Measurements from ENCODE around the gene GATA2. TPM values are rescaled to one million over a fixed set of nuclear protein-coding genes. Genes with fewer than 3 reads are reported as not detected.
A peak's percentile ranks its signal among the peaks of the same experiment; 100 is the strongest.

Gene GATA2
- total RNA-seq, 1 experiment from 2014 or later, result 1.6 TPM

DNA sequence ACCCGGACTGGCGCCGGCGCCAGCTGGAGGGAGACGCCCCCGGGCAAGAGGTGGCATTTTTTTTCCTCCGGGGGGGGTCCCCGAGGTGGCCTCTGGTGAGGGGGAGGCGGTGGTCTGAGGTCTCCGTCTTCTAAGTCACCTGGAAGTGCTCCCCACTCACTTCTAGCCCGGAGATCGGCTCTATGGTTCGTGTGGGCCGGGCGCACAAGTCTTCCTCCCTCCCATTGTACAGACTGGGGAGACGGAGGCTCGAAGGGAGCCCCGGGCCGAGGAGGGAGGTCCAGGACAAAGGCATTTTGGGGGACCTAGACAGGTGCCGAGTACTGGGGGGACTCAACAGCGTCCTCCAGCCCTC lies 4.4 kb downstream of the GATA2 start:
- no peak for DNase-seq (ENCODE audit: low read depth)

DNA sequence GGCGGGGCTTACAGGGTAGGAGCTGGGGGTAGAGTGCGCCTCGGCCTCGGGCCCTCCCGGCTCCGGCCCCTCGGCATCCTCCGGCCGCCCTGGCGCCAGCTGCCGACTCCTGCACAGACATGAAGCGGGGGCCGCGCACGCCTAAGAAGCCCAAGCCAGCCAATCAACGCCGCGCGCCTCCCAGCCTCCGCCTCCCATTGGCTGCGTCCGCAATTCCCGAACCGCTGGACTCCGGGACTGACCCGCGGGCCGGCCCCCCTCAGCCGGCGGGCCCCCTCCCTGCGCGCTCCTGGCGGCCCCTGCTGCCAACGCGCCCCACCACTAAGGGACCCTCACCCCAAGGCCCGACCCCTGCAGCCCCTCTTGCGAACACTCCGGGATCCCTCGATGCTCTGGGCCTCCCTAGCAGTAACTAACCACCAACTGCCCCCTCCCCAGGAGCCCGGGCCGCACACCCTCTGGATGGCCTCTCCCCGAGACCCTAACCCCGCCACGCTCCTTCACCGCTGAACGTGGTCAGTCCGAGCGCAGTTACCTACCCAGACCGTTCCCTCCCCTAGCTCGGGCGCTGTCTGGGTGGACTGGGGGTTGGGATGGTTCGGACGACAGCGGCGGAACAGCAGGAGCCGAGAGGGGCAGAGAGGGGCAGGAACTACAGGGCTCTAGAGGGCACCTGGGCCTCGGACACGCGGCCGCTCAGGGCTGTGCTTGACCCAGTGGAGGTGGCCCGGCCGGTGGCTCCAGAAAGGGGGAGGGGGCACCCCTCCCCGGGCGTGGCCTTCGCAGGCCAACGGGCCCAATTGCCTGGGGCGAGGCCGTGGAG lies 5.0 kb downstream of the GATA2 start:
- DNase-seq (ENCODE audit: low read depth), result peak; percentile 82

DNA sequence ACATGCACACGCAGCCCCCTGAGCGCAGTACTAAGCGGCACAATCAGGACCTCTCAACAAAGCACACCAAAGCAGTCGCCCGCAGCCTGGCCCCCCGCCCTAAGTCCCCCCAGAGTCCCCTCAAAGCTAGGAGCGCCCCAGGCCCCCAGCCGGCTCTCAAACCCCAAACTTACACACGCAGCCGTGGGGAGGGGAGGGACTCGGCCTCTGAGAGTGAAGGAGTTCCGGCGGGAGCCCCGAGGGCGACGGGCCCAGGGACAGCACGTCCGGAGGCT lies 5.5 kb downstream of the GATA2 start:
- no peak for DNase-seq (ENCODE audit: low read depth)

DNA sequence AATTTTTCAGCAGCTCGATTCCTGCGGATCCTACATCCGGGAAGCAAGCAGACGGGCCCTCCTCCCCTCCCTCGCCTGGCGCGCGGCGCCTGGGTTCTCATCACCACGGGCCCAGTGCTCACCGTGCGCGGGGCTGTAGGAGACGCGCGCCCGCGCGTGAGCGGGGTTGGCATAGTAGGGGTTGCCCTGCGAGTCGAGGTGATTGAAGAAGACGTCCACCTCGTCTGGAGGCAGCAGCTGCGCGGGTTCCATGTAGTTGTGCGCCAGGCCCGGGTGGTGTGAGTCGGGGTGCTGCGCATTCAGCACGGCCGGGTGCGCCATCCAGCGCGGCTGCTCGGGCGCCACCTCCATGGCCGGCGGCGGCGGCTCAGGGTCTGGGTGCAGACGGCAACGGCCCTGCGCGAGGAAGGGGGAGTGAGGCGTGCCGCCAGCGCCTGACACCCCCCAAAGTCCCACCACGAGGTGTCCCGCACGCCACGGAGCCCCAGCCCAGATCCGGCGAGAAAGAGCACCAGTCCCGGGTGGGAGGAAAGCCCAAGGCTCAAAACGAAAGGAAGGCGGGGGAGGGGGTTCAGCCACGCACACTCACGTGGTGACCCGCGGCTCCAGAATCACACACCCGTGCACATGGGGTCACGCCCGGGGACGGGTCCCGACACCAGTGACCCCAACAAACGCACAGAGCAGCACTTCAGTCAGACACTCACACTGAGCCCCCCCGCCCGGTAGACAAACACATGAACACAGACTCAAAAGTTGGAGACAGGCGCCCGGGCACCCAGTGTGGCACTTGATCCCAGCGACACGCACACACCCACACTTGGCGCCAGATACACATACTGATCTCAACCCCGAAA lies 6.1 kb downstream of the GATA2 start:
- no peak for DNase-seq (ENCODE audit: low read depth)

DNA sequence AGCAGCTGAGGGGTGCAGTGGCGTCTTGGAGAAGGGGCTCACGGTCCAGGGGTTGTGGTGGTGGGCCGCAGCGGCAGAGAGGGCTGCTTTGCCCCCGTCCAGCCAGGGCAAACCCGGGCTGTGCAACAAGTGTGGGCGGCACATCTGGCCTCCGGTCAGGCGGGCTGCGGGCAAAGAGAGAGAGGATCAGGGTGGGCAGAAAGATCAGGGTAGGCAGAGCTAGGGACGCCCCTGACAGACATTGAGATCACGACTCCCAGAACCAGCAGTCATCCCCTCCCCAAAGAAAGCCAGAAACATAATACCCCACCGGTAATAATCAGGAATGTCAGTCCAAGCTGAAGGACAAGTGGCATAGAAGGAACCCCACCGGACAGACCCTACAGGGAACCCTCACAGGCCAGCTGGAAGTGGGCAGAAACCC lies 6.8 kb downstream of the GATA2 start:
- no peak for DNase-seq (ENCODE audit: low read depth)

DNA sequence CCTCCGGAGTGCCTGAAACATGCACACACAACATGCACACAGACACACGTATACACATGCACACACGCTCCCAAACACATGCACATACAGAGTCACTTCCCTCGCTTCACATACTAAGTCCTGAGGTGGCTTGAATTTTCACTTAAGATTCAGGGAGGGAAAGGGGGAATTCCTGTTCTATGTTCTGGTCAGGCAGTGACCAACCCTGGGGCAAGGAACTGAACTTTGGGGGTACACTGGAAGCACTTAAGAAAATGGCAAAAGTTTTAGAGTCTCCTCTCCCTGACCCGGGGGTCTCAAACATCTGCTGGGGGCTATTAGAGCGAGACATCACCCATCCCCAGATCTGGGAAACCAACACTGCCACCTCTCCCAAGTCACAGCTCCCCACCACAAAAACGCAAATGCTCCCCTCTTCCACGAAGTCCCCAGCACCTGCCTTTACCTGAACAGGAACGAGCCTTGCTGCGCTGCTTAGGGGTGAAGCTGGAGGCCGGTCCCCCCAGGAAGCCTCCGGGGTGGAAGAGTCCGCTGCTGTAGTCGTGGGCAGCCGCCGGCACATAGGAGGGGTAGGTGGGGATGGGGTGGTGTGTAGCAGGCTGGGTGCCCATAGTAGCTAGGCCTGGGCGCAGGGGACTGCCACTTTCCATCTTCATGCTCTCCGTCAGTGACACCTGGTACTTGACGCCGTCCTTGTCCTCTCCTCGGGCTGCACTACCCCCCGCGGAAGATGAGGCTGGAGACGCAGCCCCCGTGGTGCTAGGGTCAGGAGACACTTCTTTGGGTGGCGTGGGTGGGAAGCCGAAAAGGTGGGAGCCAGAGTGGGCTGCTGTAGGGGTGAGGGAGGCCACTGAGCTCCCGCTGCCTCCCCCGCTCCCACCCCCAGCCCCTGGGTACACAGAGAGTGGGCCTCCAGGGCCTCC lies 7.5 kb downstream of the GATA2 start:
- DNase-seq (ENCODE audit: low read depth), result no peak

DNA sequence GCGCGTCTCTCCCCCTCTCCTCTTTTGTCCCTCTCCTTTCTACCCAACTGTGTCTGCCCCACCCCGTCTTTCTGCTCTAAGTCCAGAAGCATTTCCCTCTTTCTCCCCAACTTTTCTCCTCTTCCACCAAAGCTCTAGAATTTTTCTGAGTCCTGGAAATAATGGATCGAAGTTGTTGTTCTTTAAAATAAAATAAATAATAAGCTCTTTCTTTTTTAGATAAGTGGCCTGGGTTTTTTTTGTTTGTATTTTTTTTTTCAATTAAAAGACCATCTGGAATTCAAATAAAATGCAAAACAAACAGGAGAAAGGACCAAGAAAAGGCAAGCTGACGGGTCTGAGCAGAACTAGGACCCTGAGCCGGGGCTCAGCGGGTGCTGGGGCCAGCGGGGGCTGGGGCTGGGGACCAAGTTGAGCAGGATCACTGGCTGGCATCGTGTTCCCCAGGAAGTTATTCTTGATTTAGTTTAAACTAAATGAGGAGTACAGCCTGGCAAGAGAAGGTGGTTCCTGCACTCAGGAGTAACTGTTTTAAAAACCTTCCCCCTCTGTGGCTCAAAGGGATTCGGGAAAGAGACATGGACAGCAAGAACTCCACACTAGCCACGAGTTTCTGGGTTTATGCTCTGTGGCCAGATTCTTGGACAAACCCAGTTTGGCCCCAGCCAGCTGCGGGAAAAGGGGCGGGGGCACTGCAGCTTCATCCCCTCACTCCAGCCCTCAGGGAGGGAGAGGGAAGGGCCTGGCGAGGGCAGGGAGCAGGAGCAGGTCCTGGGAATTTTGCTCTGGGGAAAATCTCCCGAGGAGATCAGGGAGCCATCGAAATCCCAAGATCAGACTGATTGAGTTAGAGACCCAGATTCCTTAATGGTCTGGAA lies 8.4 kb downstream of the GATA2 start:
- DNase-seq (ENCODE audit: low read depth), result no peak

DNA sequence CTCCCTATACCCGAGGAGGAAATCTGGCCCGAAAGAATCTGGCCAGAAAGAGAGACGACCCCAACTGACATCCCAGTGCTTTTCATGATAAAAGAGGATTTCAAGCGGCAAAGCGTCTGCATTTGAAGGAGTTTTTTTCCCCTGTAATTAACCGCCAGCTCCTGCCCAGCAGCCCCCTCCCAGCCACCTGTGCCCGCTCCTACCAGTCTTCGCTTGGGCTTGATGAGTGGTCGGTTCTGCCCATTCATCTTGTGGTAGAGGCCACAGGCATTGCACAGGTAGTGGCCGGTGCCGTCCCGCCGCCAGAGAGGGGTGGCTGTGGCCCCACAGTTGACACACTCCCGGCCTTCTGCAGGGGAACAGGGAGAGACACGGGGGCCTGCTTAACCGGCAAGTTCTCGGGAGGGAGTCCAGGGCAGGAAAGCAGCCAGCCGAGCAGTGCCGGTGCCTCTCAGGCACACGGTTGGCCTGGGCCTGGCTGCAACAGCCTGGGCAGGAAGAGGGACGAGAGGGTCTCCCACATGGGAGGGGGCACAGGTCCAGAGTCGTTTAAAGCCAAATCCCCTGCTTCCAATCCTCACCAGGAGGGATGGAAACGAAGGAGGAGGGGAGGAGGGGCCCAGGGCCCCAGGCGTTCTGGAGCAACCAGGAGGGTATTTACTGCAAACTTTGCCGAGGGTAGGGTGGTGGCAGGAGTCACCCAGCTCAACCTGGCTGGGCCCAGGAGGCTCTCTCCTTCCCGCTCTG lies 9.2 kb downstream of the GATA2 start:
- no peak for DNase-seq (ENCODE audit: low read depth)

DNA sequence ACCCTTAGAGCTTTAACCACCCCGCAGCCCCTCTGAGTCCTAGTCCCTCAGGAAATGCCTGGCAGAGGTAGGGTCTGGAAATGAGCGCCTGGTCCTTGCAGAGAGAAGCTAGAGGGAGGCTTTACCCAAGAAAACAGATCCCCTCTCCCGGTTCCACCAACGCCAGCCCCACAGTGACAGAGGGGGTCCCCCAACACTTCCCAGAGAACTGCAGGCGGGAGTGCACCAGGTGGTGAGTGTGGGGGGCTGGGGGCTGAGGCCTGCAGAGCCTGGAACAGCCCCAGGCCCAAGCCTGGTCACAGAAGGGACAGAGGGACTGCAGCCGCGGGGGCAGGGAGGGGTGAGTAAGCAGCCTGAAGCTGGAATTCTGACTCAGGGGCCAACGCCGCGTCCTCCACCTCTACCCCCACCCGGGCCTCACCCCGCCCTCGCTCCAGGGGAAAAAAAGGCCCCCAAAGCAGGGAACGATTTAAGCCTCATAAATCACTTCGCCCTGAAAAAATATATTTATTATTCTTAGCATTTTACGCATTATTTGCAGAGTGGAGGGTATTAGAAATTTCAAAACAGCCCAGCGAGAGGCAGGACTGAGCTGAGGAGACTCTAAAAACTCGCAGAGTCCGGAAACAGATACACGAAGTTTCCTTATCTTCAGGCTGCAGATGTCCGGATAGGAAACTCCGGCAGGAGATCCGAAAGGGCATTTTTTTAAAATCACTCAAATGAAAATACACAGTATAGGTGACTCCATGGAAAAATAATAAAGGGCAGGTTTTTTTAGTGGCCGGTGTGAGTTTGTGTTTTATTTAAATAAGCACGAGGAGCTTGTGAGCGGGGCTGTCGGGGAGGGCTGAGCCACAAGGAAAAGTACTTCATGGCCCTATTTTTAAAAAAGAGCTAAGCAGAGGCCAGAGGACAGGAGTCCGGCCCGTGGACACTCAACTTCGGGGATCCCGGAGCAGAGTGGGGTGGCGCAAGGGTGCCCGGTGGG lies 10.0 kb downstream of the GATA2 start:
- DNase-seq (ENCODE audit: low read depth), result peak; percentile 37

DNA sequence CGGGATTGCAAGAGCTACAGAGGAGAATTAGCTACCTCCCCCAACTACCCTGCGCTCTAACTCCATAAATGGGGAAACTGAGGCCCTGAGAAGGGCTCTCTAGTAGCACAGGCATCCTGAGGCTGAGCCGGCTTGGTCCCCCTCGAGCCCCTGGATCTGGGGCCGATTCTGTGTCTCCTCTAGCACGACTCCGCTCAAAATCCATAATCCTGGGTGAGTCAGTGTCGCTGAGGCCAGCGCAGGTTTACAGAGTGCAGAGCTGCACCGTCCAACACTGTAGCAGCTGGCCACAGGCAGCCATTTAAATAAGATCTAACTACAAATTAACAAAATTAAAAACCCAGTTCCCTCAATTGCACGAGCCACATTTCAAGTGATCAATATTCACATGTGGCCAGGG lies 10.8 kb downstream of the GATA2 start:
- DNase-seq (ENCODE audit: low read depth), result no peak

DNA sequence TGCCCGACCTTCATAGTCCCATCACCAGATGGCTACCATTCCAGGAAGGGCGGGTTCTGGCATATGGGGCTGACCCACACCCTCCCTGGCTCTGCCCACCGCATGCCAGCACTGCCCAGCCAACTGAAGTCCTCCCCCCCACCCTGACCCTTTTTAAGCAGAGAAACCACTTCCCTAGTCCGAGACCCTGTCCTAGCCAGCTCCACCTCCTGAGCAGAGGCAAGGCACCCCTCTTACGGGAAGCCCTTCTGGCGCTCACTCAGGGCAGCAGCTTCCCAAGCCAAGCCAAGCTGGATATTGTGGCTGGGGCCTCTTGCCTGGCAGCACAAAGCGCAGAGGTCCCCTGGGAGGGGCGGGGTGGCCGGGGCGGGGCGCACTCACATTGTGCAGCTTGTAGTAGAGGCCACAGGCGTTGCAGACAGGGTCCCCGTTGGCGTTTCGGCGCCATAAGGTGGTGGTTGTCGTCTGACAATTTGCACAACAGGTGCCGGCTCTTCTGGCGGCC lies 11.5 kb downstream of the GATA2 start:
- DNase-seq (ENCODE audit: low read depth), result no peak

DNA sequence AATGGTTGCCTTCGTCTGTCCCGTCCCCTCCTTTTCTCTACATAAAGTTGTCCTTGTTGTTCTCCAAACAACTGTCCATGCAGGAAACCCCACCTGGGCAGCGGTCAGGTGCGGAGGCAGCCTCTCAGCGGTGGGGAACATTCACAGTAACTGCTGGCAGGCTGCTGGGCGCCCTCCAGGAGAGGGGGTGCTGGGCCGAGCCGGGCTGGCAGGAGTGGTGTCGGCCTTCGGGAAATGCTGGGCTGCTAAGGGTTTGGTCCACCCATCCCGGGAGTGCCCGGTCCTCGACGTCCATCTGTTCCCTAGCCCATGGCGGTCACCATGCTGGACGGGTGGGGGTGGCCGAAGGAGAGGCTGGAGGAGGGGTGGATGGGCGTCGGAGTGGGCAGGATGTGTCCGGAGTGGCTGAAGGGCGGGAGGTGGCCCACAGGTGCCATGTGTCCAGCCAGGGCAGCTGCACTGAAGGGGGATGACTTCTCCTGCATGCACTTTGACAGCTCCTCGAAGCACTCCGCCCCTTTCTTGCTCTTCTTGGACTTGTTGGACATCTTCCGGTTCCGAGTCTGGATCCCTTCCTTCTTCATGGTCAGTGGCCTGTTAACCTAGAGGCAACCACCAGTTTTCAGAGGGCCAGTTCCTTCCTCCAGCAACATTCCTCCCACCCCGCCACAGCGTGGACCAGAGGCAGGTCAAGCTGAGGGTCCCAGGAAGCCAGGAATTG lies 12.1 kb downstream of the GATA2 start:
- DNase-seq (ENCODE audit: low read depth), result no peak

DNA sequence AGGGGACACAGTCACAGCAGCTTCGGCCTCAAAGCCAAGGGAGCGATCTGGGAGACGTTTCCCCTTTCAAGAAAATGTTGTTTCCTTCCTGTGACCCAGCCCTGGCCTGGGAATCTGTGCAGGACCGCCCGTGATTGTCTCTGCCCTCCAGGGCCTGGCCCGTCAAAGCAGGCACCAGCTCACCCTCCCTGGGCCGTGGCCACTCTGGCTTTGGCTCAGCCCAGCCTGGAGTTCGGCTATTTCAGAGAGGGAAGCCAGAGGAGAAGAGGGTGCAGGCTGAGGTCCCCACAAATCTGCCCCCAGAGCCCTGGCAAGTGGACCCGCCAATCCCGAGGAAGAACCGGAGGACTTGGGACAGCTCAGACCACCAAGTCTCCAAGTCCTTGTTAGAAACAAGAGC lies 12.7 kb downstream of the GATA2 start:
- no peak for DNase-seq (ENCODE audit: low read depth)

DNA sequence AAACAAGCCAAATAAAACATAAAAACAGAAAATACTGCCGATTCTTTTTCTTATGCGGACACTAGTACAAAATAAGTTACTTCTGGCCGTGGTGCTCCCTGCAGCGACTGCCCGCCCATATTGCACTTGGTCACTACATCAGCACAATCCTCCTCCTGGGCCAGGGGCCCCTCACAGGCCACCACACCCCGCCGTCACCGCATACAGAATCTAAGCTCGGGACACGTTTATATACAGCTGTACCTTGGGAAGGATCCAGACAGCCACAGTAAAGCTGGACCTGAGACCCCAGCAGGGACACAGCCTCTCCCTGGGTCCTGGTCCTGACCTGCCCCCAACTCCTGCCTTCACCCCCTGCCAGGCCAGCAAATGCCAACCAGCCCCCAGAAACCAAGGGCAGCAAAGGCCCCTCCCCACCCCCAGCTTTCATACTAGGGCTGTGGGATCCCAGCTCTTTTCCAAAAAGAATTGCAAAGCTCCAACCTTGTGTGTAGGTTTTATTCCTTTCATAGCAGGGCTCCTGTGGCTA lies 13.4 kb downstream of the GATA2 start:
- DNase-seq (ENCODE audit: low read depth), result no peak

DNA sequence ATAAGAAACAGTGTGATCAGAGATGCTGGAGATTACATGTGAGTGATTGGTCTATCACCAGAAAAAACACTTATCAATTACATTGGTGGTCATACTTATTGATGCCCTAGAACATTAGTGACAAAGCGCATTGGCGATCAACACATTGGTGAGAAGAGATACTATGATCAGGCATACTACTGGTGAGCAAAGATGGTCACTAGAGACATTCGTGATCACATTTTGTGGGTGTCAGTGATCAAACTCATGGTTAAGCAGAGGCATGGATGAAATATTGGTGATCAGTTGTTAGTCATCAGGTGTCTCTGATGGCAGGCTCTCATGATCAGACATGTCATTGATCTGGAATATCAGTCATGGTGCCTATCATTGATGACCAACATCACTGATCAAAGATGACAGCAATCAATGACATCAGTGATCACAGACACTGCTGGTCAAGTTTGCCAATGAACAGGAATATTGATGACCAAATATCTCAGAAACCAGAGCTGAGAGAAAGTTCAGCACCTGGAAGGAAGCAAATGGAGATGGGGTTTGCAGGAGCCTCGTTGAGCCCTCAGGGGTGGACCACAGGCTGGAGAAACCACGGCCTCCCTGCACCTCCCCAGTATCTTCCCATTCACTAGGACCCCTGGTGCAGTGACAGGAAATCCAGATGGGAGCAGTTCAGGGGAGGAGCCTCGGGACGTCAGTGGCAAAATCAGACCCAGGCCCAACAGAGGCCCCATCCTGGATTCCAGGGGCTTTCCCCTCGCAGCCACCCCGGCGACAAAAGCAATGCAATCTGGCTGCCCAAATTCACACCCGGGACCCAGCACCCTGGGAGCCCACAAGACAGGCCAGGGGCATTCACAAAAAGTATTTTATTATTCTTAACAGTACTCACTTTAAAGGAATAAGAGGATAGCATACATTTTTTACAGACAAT lies 14.2 kb downstream of the GATA2 start:
- DNase-seq (ENCODE audit: low read depth), result no peak

DNA sequence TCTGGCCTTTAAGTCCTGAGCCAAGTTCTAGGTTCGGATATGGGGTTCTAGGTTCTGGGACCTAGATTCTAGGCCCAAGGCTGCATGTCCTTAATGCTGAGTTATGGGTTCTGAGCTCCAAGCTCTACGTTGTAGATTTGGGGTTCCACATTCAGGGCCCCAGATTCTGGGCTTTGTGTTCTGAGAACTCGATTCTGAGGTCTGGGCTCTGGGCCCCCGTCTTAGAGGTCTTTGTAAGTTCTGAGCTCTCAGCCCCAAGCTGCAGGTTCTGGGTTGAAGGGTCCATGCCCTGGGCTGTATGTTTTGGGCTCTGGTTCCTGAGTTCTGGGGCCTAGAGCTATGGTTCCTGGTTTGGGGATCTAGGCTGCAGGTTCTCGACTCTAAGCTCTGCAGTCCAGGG lies 16.3 kb downstream of the GATA2 start:
- no peak for DNase-seq (ENCODE audit: low read depth)

DNA sequence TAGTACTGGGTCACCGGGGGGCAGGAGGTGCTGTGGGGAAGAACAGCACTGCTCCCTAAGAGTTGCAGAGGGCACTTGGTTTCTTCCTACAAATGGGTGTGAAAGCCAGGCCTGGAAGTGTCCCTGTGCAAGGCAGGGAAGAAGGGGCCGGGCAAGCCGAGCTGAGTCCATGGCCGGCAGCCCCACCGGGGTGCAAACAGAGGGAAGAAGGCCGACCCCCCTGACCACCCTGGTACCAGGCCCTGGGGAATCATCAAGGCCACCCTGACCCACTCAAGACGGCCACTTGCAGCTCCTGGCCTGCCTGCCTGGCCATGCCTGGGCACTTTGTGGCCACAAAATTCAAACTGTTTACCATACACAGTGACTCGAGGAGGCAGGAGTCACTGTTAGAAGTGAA lies 17.6 kb downstream of the GATA2 start:
- DNase-seq (ENCODE audit: low read depth), result no peak
